ENCODE results near the gene HDGFL2.

Gene HDGFL2

DNA sequence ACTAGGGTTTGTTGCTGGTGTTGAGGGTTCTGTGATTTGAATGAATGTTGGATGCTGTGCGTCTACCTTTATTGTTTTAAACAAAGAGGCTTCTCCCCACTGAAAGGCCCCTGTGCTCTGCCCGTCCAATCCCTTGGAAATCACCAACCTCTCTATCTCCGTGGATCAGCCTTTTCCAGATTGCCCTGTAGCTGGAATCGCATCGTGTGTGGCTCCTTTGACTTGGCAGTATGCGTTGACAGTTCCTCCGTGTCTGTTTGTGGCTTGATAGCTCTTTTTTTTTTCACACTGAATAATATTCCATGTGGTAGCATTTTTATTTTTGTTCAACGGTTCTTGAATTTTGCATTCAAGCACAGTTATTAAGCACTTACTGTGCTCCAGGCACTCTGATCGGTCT, 37.7 kb upstream of the HDGFL2 start:
- no peak overlapping the region for H3K27ac ChIP-seq (ENCODE audit: low read depth, low read length, severe bottlenecking)
- WGBS, 2 experiments (ENCODE audit: insufficient coverage in 2 of 2): 94 to 100% methylated on average over 6 to 8 of the region's 9 CpGs
- peaks cover 91% of the 10 kb centered on the region for H3K36me3 ChIP-seq (ENCODE audit: control insufficient read depth, insufficient read depth, low read length)
- no peak overlapping the region for H3K4me3 ChIP-seq (ENCODE audit: extremely low read depth, insufficient read depth, low read length, poor library complexity, severe bottlenecking)
- H3K9me3 ChIP-seq (ENCODE audit: control insufficient read depth, low read length): no peaks in the 10 kb centered on the region
- no peaks in the 10 kb centered on the region for H3K4me1 ChIP-seq (ENCODE audit: control insufficient read depth, insufficient read depth, low read length, poor library complexity, severe bottlenecking)

DNA sequence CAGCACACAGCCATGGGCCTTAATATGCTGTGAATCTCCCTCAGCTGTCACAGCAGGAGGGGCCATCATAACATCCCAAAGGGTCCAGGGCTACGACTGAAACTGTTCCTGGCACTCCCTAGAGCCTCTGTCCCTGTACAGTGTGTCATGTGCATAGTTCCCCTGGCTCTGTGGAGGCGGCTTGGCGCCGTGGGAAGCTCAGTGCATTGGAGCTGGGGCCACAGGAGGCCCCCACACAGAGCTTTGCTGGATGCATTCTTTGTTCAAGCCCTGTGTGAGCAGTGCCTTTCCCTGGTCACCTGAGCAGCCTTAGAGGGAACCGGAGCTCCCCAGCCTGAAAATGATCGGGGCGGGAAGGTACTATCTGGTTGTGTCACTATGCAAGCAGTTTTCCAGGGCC, 35.9 kb upstream of the HDGFL2 start:
- 93 to 98% methylated on average over 7 of the region's 7 CpGs for WGBS, 2 experiments (ENCODE audit: insufficient coverage in 2 of 2)
- Histone ChIP-seq H3K9me3 (ENCODE audit: control insufficient read depth, low read length) (no peaks in the 10 kb centered on the region), H3K36me3 (ENCODE audit: control insufficient read depth, insufficient read depth, low read length) (peaks cover 92% of the 10 kb centered on the region)

DNA sequence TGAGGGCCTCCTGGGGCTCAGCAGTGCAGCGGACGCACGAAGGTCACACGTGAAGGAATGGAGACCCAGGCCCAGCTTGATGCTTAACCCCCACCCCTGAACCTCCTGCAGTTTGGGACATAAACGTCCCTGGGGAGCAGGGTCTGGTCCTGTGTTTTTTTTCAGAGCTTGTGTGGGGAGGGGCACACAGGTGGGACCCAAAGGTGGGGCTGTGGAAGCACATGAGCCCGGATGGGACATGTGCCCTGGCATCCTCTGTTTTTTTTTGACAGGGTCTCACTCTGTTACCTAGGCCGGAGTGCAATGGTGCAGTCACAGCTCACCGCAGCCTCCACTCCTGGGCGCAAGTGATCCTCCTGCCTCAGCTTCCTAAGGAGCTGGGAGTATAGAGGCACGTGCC, 35.0 kb upstream of the HDGFL2 start:
- WGBS, 2 experiments (ENCODE audit: insufficient coverage in 2 of 2): 90 to 93% methylated on average over 9 of the region's 10 CpGs
- no peak overlapping the region for H3K4me3 ChIP-seq (ENCODE audit: extremely low read depth, insufficient read depth, low read length, poor library complexity, severe bottlenecking)
- H3K36me3 ChIP-seq (ENCODE audit: control insufficient read depth, insufficient read depth, low read length): peaks cover 87% of the 10 kb centered on the region
- no peaks in the 10 kb centered on the region for H3K4me1 ChIP-seq (ENCODE audit: control insufficient read depth, insufficient read depth, low read length, poor library complexity, severe bottlenecking)
- no peaks in the 10 kb centered on the region for H3K9me3 ChIP-seq (ENCODE audit: control insufficient read depth, low read length)
- H3K27ac ChIP-seq (ENCODE audit: low read depth, low read length, severe bottlenecking): no peak overlapping the region

More for the DNA sequence above, 35.9 kb upstream of the HDGFL2 start:
- Histone ChIP-seq H3K27ac (ENCODE audit: low read depth, low read length, severe bottlenecking) (no peak overlapping the region), H3K4me1 (ENCODE audit: control insufficient read depth, insufficient read depth, low read length, poor library complexity, severe bottlenecking) (no peaks in the 10 kb centered on the region), H3K4me3 (ENCODE audit: extremely low read depth, insufficient read depth, low read length, poor library complexity, severe bottlenecking) (no peak overlapping the region)

GRCh38 chr19:4439243-4439642, 32.9 kb upstream of the HDGFL2 start:
- 96 to 98% methylated on average over 9 to 12 of the region's 12 CpGs for WGBS, 2 experiments (ENCODE audit: insufficient coverage in 2 of 2)
- no peak overlapping the region for H3K4me3 ChIP-seq (ENCODE audit: extremely low read depth, insufficient read depth, low read length, poor library complexity, severe bottlenecking)
- peaks cover 84% of the 10 kb centered on the region for H3K36me3 ChIP-seq (ENCODE audit: control insufficient read depth, insufficient read depth, low read length)
- H3K9me3 ChIP-seq (ENCODE audit: control insufficient read depth, low read length): no peaks in the 10 kb centered on the region
- H3K4me1 ChIP-seq (ENCODE audit: control insufficient read depth, insufficient read depth, low read length, poor library complexity, severe bottlenecking): no peaks in the 10 kb centered on the region
- no peak overlapping the region for H3K27ac ChIP-seq (ENCODE audit: low read depth, low read length, severe bottlenecking)

DNA sequence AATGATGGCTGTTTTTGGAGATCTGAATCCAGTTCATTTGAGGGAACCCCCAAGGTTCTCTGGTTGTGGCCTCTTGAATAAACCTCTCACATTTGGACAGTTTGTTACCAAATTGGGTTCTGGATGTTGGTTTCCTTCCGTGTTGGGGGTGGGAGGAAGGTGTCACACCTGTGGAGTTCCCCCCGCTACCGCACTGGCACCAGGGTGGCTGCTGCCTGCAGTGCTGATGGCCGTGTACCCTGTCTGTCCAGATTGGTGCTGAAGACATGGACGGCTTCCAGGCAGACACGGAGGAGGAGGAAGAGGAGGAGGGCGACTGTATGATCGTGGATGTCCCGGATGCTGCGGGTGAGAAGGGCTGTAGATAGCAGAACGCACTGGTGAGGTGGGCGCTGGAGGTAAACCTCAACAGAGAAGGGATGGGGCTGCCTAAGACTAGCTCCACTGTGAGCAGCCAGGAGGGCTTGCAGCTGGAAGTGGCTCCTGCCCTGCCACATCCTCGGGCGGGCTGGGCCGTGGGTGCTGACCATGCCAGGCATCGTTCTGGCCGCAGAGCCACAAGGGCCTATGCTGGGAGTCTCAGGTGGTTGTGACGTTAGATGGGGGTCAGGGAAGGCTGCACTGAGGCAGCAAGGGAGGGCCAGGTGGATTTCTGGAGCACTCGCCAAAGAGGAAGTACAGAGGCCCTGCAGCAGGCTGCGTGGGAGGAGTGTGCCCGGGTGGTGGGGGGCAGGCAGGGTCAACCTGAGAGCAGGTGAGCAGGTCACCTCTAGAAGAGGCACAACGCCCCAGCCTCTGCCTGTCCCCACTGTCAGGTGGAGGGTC, 29.9 kb upstream of the HDGFL2 start:
- Histone ChIP-seq H3K4me1 (ENCODE audit: control insufficient read depth, insufficient read depth, low read length, poor library complexity, severe bottlenecking) (no peaks in the 10 kb centered on the region), H3K9me3 (ENCODE audit: control insufficient read depth, low read length) (no peaks in the 10 kb centered on the region), H3K4me3 (ENCODE audit: extremely low read depth, insufficient read depth, low read length, poor library complexity, severe bottlenecking) (no peak overlapping the region), H3K27ac (ENCODE audit: low read depth, low read length, severe bottlenecking) (no peak overlapping the region), H3K36me3 (ENCODE audit: control insufficient read depth, insufficient read depth, low read length) (peaks cover 87% of the 10 kb centered on the region)
- 93 to 95% methylated on average over 17 to 21 of the region's 22 CpGs for WGBS, 2 experiments (ENCODE audit: insufficient coverage in 2 of 2)

- Histone ChIP-seq H3K4me1 (ENCODE audit: control insufficient read depth, insufficient read depth, low read length, poor library complexity, severe bottlenecking) (no peaks in the 10 kb centered on the region), H3K27ac (ENCODE audit: low read depth, low read length, severe bottlenecking) (no peak overlapping the region), H3K9me3 (ENCODE audit: control insufficient read depth, low read length) (no peaks in the 10 kb centered on the region), H3K36me3 (ENCODE audit: control insufficient read depth, insufficient read depth, low read length) (peaks cover 88% of the 10 kb centered on the region), H3K4me3 (ENCODE audit: extremely low read depth, insufficient read depth, low read length, poor library complexity, severe bottlenecking) (no peak overlapping the region)
- 88 to 94% methylated on average over 6 to 7 of the region's 10 CpGs for WGBS, 2 experiments (ENCODE audit: insufficient coverage in 2 of 2)
Measured at GRCh38 chr19:4442819-4443146, 29.3 kb upstream of the HDGFL2 start.

DNA sequence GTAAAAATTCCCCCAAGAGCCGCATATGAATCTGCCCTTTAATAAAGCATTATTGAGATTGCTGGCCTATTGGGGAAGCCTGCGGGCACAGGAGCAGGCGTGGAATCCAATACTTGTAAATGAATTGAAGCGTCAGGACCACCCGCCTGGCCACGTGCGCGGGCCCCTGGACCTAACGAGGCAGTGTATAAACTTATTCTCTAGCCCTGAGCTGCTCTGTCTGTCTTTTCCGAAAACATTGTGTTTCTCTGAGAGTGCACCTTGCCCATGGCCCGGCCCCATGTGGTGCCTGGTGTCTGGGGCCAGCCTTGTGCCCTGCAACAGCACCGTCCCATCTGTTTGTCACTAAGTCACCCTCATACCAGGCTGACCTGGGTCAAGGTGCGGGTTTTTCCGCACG, 28.9 kb upstream of the HDGFL2 start:
- Histone ChIP-seq H3K36me3 (ENCODE audit: control insufficient read depth, insufficient read depth, low read length) (peaks cover 88% of the 10 kb centered on the region), H3K4me1 (ENCODE audit: control insufficient read depth, insufficient read depth, low read length, poor library complexity, severe bottlenecking) (no peaks in the 10 kb centered on the region), H3K27ac (ENCODE audit: low read depth, low read length, severe bottlenecking) (no peak overlapping the region), H3K9me3 (ENCODE audit: control insufficient read depth, low read length) (no peaks in the 10 kb centered on the region), H3K4me3 (ENCODE audit: extremely low read depth, insufficient read depth, low read length, poor library complexity, severe bottlenecking) (no peak overlapping the region)
- WGBS, 2 experiments (ENCODE audit: insufficient coverage in 2 of 2): 94 to 95% methylated on average over 11 to 14 of the region's 15 CpGs

- H3K36me3 ChIP-seq (ENCODE audit: control insufficient read depth, insufficient read depth, low read length): peaks cover 89% of the 10 kb centered on the region
- no peaks in the 10 kb centered on the region for H3K4me1 ChIP-seq (ENCODE audit: control insufficient read depth, insufficient read depth, low read length, poor library complexity, severe bottlenecking)
- 90 to 91% methylated on average over 17 to 20 of the region's 20 CpGs for WGBS, 2 experiments (ENCODE audit: insufficient coverage in 2 of 2)
- no peaks in the 10 kb centered on the region for H3K9me3 ChIP-seq (ENCODE audit: control insufficient read depth, low read length)
- no peak overlapping the region for H3K27ac ChIP-seq (ENCODE audit: low read depth, low read length, severe bottlenecking)
- no peak overlapping the region for H3K4me3 ChIP-seq (ENCODE audit: extremely low read depth, insufficient read depth, low read length, poor library complexity, severe bottlenecking)
Measured at GRCh38 chr19:4443966-4444764, 27.9 kb upstream of the HDGFL2 start.

- Histone ChIP-seq H3K4me1 (ENCODE audit: control insufficient read depth, insufficient read depth, low read length, poor library complexity, severe bottlenecking) (no peaks in the 10 kb centered on the region), H3K36me3 (ENCODE audit: control insufficient read depth, insufficient read depth, low read length) (peaks cover 88% of the 10 kb centered on the region), H3K27ac (ENCODE audit: low read depth, low read length, severe bottlenecking) (no peak overlapping the region), H3K4me3 (ENCODE audit: extremely low read depth, insufficient read depth, low read length, poor library complexity, severe bottlenecking) (no peak overlapping the region), H3K9me3 (ENCODE audit: control insufficient read depth, low read length) (no peaks in the 10 kb centered on the region)
- WGBS, 2 experiments (ENCODE audit: insufficient coverage in 2 of 2): 91 to 94% methylated on average over 29 to 31 of the region's 36 CpGs
Measured at GRCh38 chr19:4444765-4445741, 27.0 kb upstream of the HDGFL2 start.

GRCh38 chr19:4445963-4446703, 26.0 kb upstream of the HDGFL2 start:
- 96% methylated on average over 45 to 53 of the region's 58 CpGs for WGBS, 2 experiments (ENCODE audit: insufficient coverage in 2 of 2)
- no peaks in the 10 kb centered on the region for H3K9me3 ChIP-seq (ENCODE audit: control insufficient read depth, low read length)
- H3K27ac ChIP-seq (ENCODE audit: low read depth, low read length, severe bottlenecking): no peak overlapping the region
- H3K4me1 ChIP-seq (ENCODE audit: control insufficient read depth, insufficient read depth, low read length, poor library complexity, severe bottlenecking): no peaks in the 10 kb centered on the region
- H3K36me3 ChIP-seq (ENCODE audit: control insufficient read depth, insufficient read depth, low read length): peaks cover 85% of the 10 kb centered on the region
- H3K4me3 ChIP-seq (ENCODE audit: extremely low read depth, insufficient read depth, low read length, poor library complexity, severe bottlenecking): no peak overlapping the region
